GM13977 (cell line): ENCODE measurements around the gene LGR4.

Experiments used
- DNase-seq: peaks from one replicate; pipeline ENCODE4 v3.0.0; 2012; ENCODE audit warnings: low spot score
- CTCF ChIP-seq: IDR thresholded peaks from 2 replicates; pipeline ENCODE4 v1.5.1; 2012; ENCODE audit warnings: mild to moderate bottlenecking, control low read depth; ENCODE audit not compliant: insufficient read depth; ENCODE audit errors: extremely low read depth, missing control alignments
- in situ Hi-C: fragments of 300-500 bp; cut with MboI; formaldehyde crosslinking; loops from one replicate; pipeline ENCODE4 v1.12.0; 2022; ENCODE audit warnings: low sequenced_read_pairs, low pct_unique_long_range_greater_than_20kb, mixed read lengths, inconsistent platforms; ENCODE audit not compliant: unreplicated experiment

The LGR4 gene

GRCh38 chr11:27373856-27374602, 98.6 kb downstream of the LGR4 start:
- no peak for DNase-seq
- in situ Hi-C loops: no loop called here
- no peak for TF ChIP-seq CTCF

DNA sequence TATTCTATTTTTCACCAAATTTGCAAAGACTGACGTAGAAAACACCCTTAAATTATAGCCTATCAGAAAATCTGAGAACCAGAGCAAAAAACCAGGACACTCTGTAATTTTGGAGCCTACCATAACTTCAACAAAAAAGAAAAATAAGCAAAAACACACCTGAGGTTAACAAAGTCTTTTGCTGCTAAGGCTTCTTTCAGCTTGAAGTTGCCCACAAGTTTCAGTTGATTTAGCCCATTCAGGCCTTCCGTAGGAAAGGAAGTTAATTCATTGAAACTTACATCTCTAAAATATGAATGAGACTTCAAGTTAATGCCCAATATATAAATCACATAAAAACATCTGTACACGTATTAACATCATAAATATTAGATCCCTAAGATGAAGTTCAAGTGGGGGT, 99.2 kb downstream of the LGR4 start:
- in situ Hi-C loops: no loop called here

GRCh38 chr11:27372164-27372563, 100.4 kb downstream of the LGR4 start:
- in situ Hi-C loops: no loop called here
- TF ChIP-seq CTCF: no peak
- DNase-seq: no peak

More for the DNA sequence above, 99.2 kb downstream of the LGR4 start:
- no peak for TF ChIP-seq CTCF
- no peak for DNase-seq

GRCh38 chr11:27371489-27371888, 101.1 kb downstream of the LGR4 start:
- in situ Hi-C loops: no loop called here
- no peak for TF ChIP-seq CTCF
- DNase-seq: no peak

DNA sequence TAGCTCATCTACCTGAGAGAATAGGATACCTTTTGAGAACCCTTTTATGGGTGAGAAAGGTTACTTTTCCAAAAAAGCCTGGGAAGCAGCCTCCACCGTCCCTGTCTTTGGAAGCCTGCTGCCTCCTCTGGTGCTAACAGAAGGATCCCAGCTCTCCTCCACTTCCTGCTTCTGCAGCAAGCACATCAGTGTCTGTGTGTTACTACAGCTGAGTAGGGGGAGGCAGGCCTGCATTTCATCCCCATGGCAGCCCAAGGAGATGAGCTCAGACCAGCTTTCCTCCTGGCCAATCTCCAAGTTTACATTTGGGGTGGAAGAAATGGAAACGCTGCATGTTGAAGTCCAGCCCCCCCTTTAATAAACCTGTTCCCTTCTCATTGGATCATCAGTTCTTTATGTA, 102.2 kb downstream of the LGR4 start:
- TF ChIP-seq CTCF: no peak
- no peak for DNase-seq
- in situ Hi-C loops: no loop called here

DNA sequence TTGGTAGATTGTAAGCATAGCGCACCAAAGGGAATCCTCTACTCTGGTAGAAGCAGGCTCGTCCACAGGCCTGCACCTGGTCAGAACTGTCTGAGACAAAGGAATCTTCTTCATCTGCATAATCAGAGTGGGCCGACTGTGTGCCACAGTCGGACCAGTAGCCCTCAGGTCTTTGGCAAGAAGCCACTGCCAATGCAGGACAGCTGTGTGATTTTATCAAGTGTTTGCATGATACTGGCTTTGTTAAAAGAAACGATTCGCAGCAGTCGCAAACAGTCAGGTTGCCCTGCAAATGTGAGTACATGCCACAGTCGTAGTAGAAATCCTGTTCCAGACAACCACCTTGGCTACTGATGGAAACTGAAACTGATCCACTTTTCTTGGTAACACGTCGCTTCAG, 104.7 kb downstream of the LGR4 start:
- TF ChIP-seq CTCF: no peak
- in situ Hi-C loops: no loop called here
- no peak for DNase-seq
